B cell (primary cell): ENCODE results near the gene SRGAP2C. TPM values are rescaled to one million over a fixed set of nuclear protein-coding genes. Genes with fewer than 3 reads are reported as not detected.
"Not testable (repeated sequence)": the region's sequence is repeated elsewhere in the genome, so short reads cannot be mapped to it uniquely, and the experiment has no call there.

Experiments
- ATAC-seq: fragments of 200-7000 bp; cut with Tn5 transposase; one replicate; pipeline ENCODE4 v1.10.0; 2021; ENCODE audit warnings: low read depth, mild to moderate bottlenecking, moderate number of reproducible peaks, moderate library complexity
- CTCF ChIA-PET: fragments of 350-600 bp; sonication (Branson Sonifier 250); formaldehyde crosslinking; loops from one replicate; lab custom pipeline; 2021; ENCODE audit warnings: antibody characterized with exemption, inconsistent platforms; lab: Charles Lee
- POLR2A ChIA-PET: fragments of 350-600 bp; sonication (Branson Sonifier 250); formaldehyde crosslinking; loops from one replicate; lab custom pipeline; 2021; ENCODE audit warnings: antibody characterized with exemption; lab: Charles Lee
- DNase-seq: peaks from one replicate; pipeline ENCODE4 v3.0.0; 2013
- H2AFZ ChIP-seq: 2 replicates; pipeline ENCODE4 v1.6.1; 2012; ENCODE audit warnings: mild to moderate bottlenecking, low read depth, low read length; ENCODE audit not compliant: insufficient read depth, poor library complexity, severe bottlenecking
- H3K27ac ChIP-seq, 2 donors: 1 replicate in 1 of 2; 2 replicates in 1 of 2; pipeline ENCODE4 v1.5.1; 2012 to 2013; ENCODE audit warnings: low read length in 2 of 2, mild to moderate bottlenecking in 2 of 2, moderate library complexity in 1 of 2
- H3K27me3 ChIP-seq, 4 experiments: fragments of 200-600 bp in 1 of 4; sonication (generic) in 1 of 4; replicated peaks in 1 of 4; 1 replicate in 2 of 4; 2 replicates in 2 of 4; pipeline versions ENCODE4 v1.6.1 to v1.7.0; 2013 to 2016; ENCODE audit warnings: low read length in 3 of 4, mild to moderate bottlenecking in 2 of 4, mixed read lengths in 1 of 4, moderate library complexity in 1 of 4; ENCODE audit not compliant: insufficient read depth in 4 of 4, control insufficient read depth in 3 of 4; ENCODE audit errors: control extremely low read depth in 1 of 4
- H3K36me3 ChIP-seq, 2 experiments: replicated peaks in 1 of 2; 1 replicate in 1 of 2; 2 replicates in 1 of 2; pipeline versions ENCODE4 v1.6.1 to v1.7.1; 2013; ENCODE audit warnings: low read length in 1 of 2; ENCODE audit not compliant: insufficient read depth in 2 of 2, control insufficient read depth in 1 of 2; ENCODE audit errors: control extremely low read depth in 1 of 2, extremely low read depth in 1 of 2
- H3K4me1 ChIP-seq, 2 donors: fragments of 200-600 bp in 1 of 2; sonication (generic) in 1 of 2; 1 replicate in 1 of 2; 2 replicates in 1 of 2; pipeline versions ENCODE4 v1.5.1 to v1.6.1; 2013 to 2017; ENCODE audit warnings: low read length in 2 of 2; ENCODE audit not compliant: control insufficient read depth in 2 of 2, insufficient read depth in 2 of 2
- H3K4me2 ChIP-seq: replicated peaks from 2 replicates; pipeline ENCODE3; 2012; ENCODE audit warnings: mild to moderate bottlenecking, low read depth, low read length; ENCODE audit not compliant: poor library complexity, severe bottlenecking
- H3K4me3 ChIP-seq, 5 experiments: fragments of 200-600 bp in 1 of 5; sonication (generic) in 1 of 5; 1 replicate in 3 of 5; 2 replicates in 2 of 5; pipeline versions ENCODE4 v1.5.1 to v1.7.0; 2011 to 2016; ENCODE audit warnings: low read length in 4 of 5, mild to moderate bottlenecking in 4 of 5, low read depth in 2 of 5, control low read depth in 1 of 5, moderate library complexity in 1 of 5; ENCODE audit not compliant: insufficient read depth in 1 of 5; ENCODE audit errors: control extremely low read depth in 1 of 5, extremely low read depth in 1 of 5
- H3K79me2 ChIP-seq: fragments of 200-600 bp; sonication (generic); one replicate; pipeline ENCODE4 v1.6.0; 2016; ENCODE audit warnings: low read length; ENCODE audit not compliant: control insufficient read depth, insufficient read depth
- H3K9ac ChIP-seq: fragments of 200-600 bp; sonication (generic); 2 replicates; pipeline ENCODE4 v1.6.1; 2017; ENCODE audit warnings: mild to moderate bottlenecking, low read length, moderate library complexity
- H3K9me3 ChIP-seq, 3 donors: one replicate each; pipeline versions ENCODE4 v1.6.1 to v1.7.1; 2013; ENCODE audit warnings: low read length in 2 of 3; ENCODE audit not compliant: control insufficient read depth in 2 of 3, insufficient read depth in 1 of 3; ENCODE audit errors: control extremely low read depth in 1 of 3
- H4K20me1 ChIP-seq: 2 replicates; pipeline ENCODE4 v1.6.0; 2012; ENCODE audit warnings: mild to moderate bottlenecking, low read length; ENCODE audit not compliant: insufficient read depth, control insufficient read depth, poor library complexity, severe bottlenecking
- H3K27ac Mint-ChIP-seq: one replicate; pipeline ENCODE4 v1.8.0; 2021; ENCODE audit warnings: mixed read lengths
- H3K27me3 Mint-ChIP-seq: one replicate; pipeline ENCODE4 v1.8.0; 2021; ENCODE audit warnings: mixed read lengths
- H3K4me1 Mint-ChIP-seq: one replicate; pipeline ENCODE4 v1.8.0; 2021; ENCODE audit warnings: mixed read lengths
- H3K4me3 Mint-ChIP-seq: one replicate; pipeline ENCODE4 v1.8.0; 2021; ENCODE audit warnings: mixed read lengths
- H3K9me3 Mint-ChIP-seq: one replicate; pipeline ENCODE4 v1.8.0; 2022; ENCODE audit warnings: mixed read lengths; ENCODE audit not compliant: insufficient read depth
- WGBS: methylation state at CpG from one replicate; pipeline ENCODE4 v1.1.5; 2013; ENCODE audit warnings: missing lambda C conversion rate; ENCODE audit not compliant: insufficient coverage; 5-methylcytosine and 5-hydroxymethylcytosine counted together
- intact Hi-C: fragments of 100-400 bp; cut with micrococcal nuclease; formaldehyde crosslinking; loops from one replicate; pipeline ENCODE4 v1.10.0; 2022
- polyA plus RNA-seq: library from polyadenylated mRNA; depleted of rRNA; stranded (reverse); fragments of >200 nt; gene quantifications from 2 replicates; pipeline ENCODE4 v1.2.3, GENCODE V29; 2012
- total RNA-seq, 2 donors: library from RNA; stranded (reverse); fragments of 120-200 nt in 1 of 2; gene quantifications; 1 replicate in 1 of 2; 2 replicates in 1 of 2; pipeline versions ENCODE4 v1.2.3 to v1.2.4, GENCODE V29; 2013 to 2022

The SRGAP2C gene
- total and polyA plus RNA-seq, 2 donors (not counting 1 experiment from before 2014, with no cell fraction given), result 2.2 to 40.7 TPM

- H4K20me1 ChIP-seq, H2AFZ ChIP-seq, H3K79me2 ChIP-seq, H3K9ac ChIP-seq, ATAC-seq, intact Hi-C loops, H3K4me1 ChIP-seq, H3K4me1 Mint-ChIP-seq, H3K27me3 Mint-ChIP-seq, H3K9me3 ChIP-seq, CTCF ChIA-PET, H3K4me3 ChIP-seq, H3K4me3 Mint-ChIP-seq, H3K36me3 ChIP-seq, H3K9me3 Mint-ChIP-seq, H3K27ac Mint-ChIP-seq, DNase-seq, POLR2A ChIA-PET, H3K4me2 ChIP-seq, H3K27ac ChIP-seq, H3K27me3 ChIP-seq: not testable (repeated sequence)
- no CpG with 5 or more reads among the region's 5 CpGs for WGBS
These were observed 194.0 kb downstream of the SRGAP2C start for GRCh38 chr1:121378757-121379156.

GRCh38 chr1:121384754-121385153 is 200.0 kb downstream of the SRGAP2C start:
- intact Hi-C loops, result not testable (repeated sequence)

GRCh38 chr1:121385162-121385561 is 200.4 kb downstream of the SRGAP2C start:
- POLR2A ChIA-PET, H2AFZ ChIP-seq, H3K9me3 ChIP-seq, ATAC-seq, H3K9me3 Mint-ChIP-seq, H3K79me2 ChIP-seq, H3K4me2 ChIP-seq, H3K4me1 ChIP-seq, H3K27ac Mint-ChIP-seq, DNase-seq, intact Hi-C loops, CTCF ChIA-PET, H3K27me3 Mint-ChIP-seq, H4K20me1 ChIP-seq, H3K4me1 Mint-ChIP-seq, H3K4me3 ChIP-seq, H3K36me3 ChIP-seq, H3K4me3 Mint-ChIP-seq, H3K9ac ChIP-seq, H3K27me3 ChIP-seq, H3K27ac ChIP-seq: not testable (repeated sequence)
- no CpG with 5 or more reads among the region's 3 CpGs for WGBS

More at GRCh38 chr1:121384754-121385153, 200.0 kb downstream of the SRGAP2C start:
- H3K27ac ChIP-seq, H3K9me3 Mint-ChIP-seq, H3K79me2 ChIP-seq, H3K36me3 ChIP-seq, CTCF ChIA-PET, H3K27ac Mint-ChIP-seq, H3K4me2 ChIP-seq, H3K4me1 Mint-ChIP-seq, ATAC-seq, H3K27me3 Mint-ChIP-seq, H3K27me3 ChIP-seq, H4K20me1 ChIP-seq, H2AFZ ChIP-seq, H3K4me3 Mint-ChIP-seq, POLR2A ChIA-PET, DNase-seq, H3K4me3 ChIP-seq, H3K9ac ChIP-seq, H3K4me1 ChIP-seq, H3K9me3 ChIP-seq: not testable (repeated sequence)
- no CpG with 5 or more reads among the region's 4 CpGs for WGBS

- H3K4me2 ChIP-seq, H4K20me1 ChIP-seq, H3K9me3 Mint-ChIP-seq, H3K27ac ChIP-seq, H3K4me3 Mint-ChIP-seq, POLR2A ChIA-PET, H3K4me1 Mint-ChIP-seq, intact Hi-C loops, H3K36me3 ChIP-seq, H3K27ac Mint-ChIP-seq, H3K27me3 Mint-ChIP-seq, H3K79me2 ChIP-seq, H3K9me3 ChIP-seq, DNase-seq, CTCF ChIA-PET, ATAC-seq, H3K4me1 ChIP-seq, H3K4me3 ChIP-seq, H3K27me3 ChIP-seq, H3K9ac ChIP-seq, H2AFZ ChIP-seq: not testable (repeated sequence)
- no CpG with 5 or more reads among the region's 8 CpGs for WGBS
These were observed 201.0 kb downstream of the SRGAP2C start for GRCh38 chr1:121385563-121386288.
